Muscle layer of colon (tissue), 2 donors: ENCODE results near the gene NHP2.

Source experiments
- H3K27ac ChIP-seq: one replicate; pipeline ENCODE4 v1.7.0; 2013; ENCODE audit warnings: low read depth, mild to moderate bottlenecking, low read length, moderate library complexity
- H3K27me3 ChIP-seq, 2 donors: one replicate each; pipeline ENCODE4 v1.7.0; 2013; ENCODE audit warnings: low read length in 2 of 2, mild to moderate bottlenecking in 2 of 2; ENCODE audit not compliant: insufficient read depth in 2 of 2, control insufficient read depth in 1 of 2
- H3K36me3 ChIP-seq: one replicate; pipeline ENCODE4 v1.7.0; 2013; ENCODE audit warnings: mild to moderate bottlenecking, low read length; ENCODE audit not compliant: insufficient read depth
- H3K4me1 ChIP-seq: one replicate; pipeline ENCODE4 v1.7.0; 2013; ENCODE audit warnings: mild to moderate bottlenecking, low read length; ENCODE audit not compliant: insufficient read depth
- H3K4me3 ChIP-seq, 2 donors: one replicate each; pipeline ENCODE4 v1.7.0; 2013; ENCODE audit warnings: low read length in 2 of 2, low read depth in 1 of 2, mild to moderate bottlenecking in 1 of 2, moderate library complexity in 1 of 2
- H3K9ac ChIP-seq: one replicate; pipeline ENCODE4 v1.7.0; 2013; ENCODE audit warnings: low read length
- H3K9me3 ChIP-seq: one replicate; pipeline ENCODE4 v1.7.0; 2013; ENCODE audit warnings: mild to moderate bottlenecking, low read length
- donor health status: abdominal sarcoma.
- donor health status: Adenocarcinoma of cecum.

The NHP2 gene

DNA sequence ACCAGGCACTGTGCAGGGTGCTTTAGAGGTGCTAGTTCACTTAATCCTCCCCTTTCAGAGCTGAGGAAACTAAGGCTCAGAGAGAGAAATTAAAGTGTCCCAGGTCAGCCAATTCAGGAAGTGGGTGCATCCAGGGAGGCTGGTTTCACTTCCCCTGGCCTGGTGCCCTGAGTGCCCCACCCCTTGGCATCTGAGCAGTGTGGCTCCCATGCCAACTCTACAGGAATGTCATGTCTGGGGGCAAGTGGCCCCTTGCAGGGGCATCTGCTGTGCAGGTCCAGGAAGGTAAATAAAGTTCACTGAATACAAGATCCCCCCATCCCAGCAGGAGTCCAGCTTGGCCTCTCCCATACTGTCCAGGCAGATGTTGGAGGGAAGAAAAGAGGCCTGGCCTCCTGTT is 44.7 kb downstream of the NHP2 start:
- no peak overlapping the region for H3K27ac ChIP-seq
- H3K9me3 ChIP-seq, result no peaks in the 10 kb centered on the region
- H3K36me3 ChIP-seq, result no peaks in the 10 kb centered on the region
- no peak overlapping the region for H3K4me3 ChIP-seq
- peaks cover 0 to 10% of the 10 kb centered on the region in 2 donors for H3K27me3 ChIP-seq
- H3K4me1 ChIP-seq, result no peaks in the 10 kb centered on the region
- H3K9ac ChIP-seq, result no peak overlapping the region

DNA sequence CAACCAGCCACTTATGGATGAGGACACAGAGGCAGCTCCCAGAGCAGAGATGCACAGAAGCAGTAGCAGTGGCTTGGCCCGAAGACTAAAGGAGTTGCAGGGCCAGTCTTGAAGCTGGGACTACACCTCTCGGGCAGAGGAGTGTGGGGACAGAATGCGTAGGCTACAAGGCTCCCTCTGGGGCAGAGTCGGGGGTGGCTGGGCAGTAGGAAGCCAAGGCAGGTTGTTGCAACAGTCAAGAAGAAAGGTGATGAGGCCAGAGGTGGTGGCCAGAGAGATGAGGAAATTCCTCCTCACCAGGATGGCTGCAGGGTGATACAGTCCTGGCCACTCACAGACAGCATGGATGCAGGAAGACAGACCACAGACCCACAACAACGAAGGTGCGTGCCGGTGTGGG is 45.2 kb downstream of the NHP2 start:
- no peaks in the 10 kb centered on the region for H3K4me1 ChIP-seq
- H3K36me3 ChIP-seq, result no peaks in the 10 kb centered on the region
- H3K9ac ChIP-seq, result no peak overlapping the region
- H3K27ac ChIP-seq, result no peak overlapping the region
- H3K27me3 ChIP-seq, result peaks cover 0 to 5% of the 10 kb centered on the region in 2 donors
- H3K4me3 ChIP-seq, result no peak overlapping the region
- H3K9me3 ChIP-seq, result no peaks in the 10 kb centered on the region

DNA sequence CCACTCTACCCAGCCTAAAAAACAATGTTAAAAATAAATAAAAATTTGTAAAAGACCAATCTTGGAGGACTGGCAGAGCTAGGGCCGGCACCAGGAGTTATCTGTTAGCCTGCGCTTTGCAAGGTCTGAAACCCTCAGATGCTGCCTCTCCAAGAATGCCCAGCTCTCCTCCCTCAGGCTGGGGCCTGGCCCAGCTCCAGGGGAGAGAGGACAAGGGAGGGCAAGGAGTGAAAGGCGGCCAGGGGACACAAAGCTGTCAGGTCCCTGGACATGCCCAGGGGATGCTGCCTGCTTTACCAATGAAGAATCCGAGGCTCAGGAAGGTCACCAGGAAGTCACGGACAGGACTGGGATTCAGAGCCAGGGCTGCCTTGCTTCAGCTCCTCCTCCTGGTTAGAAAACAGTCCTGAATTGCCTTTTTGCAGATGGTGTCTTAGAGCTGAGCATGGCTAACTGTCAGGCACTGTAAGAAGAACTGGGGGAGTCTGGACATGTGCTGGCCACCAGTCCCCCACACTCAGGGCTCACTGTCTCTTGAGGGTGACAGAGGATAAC is 45.9 kb downstream of the NHP2 start:
- Histone ChIP-seq H3K27ac (no peak overlapping the region), H3K9ac (no peak overlapping the region), H3K4me1 (no peaks in the 10 kb centered on the region), H3K9me3 (no peaks in the 10 kb centered on the region), H3K4me3 (no peak overlapping the region), H3K36me3 (no peaks in the 10 kb centered on the region), H3K27me3 (peaks cover 0 to under 1% of the 10 kb centered on the region in 2 donors)

- Histone ChIP-seq H3K4me3 (no peak overlapping the region), H3K36me3 (no peaks in the 10 kb centered on the region), H3K4me1 (no peaks in the 10 kb centered on the region), H3K9ac (no peak overlapping the region), H3K27me3 (no peaks in the 10 kb centered on the region), H3K9me3 (no peaks in the 10 kb centered on the region), H3K27ac (no peak overlapping the region)
Observed at GRCh38 chr5:178106556-178107239, 47.0 kb downstream of the NHP2 start.

GRCh38 chr5:178106086-178106485 is 47.6 kb downstream of the NHP2 start:
- Histone ChIP-seq H3K36me3 (no peaks in the 10 kb centered on the region), H3K4me3 (no peak overlapping the region), H3K4me1 (no peaks in the 10 kb centered on the region), H3K9ac (no peak overlapping the region), H3K27ac (no peak overlapping the region), H3K9me3 (no peaks in the 10 kb centered on the region), H3K27me3 (no peaks in the 10 kb centered on the region)

- Histone ChIP-seq H3K27me3 (no peaks in the 10 kb centered on the region), H3K4me3 (no peak overlapping the region), H3K9ac (no peak overlapping the region), H3K36me3 (no peaks in the 10 kb centered on the region), H3K27ac (no peak overlapping the region), H3K9me3 (no peaks in the 10 kb centered on the region), H3K4me1 (no peaks in the 10 kb centered on the region)
Observed at GRCh38 chr5:178104492-178104891, 49.2 kb downstream of the NHP2 start.

DNA sequence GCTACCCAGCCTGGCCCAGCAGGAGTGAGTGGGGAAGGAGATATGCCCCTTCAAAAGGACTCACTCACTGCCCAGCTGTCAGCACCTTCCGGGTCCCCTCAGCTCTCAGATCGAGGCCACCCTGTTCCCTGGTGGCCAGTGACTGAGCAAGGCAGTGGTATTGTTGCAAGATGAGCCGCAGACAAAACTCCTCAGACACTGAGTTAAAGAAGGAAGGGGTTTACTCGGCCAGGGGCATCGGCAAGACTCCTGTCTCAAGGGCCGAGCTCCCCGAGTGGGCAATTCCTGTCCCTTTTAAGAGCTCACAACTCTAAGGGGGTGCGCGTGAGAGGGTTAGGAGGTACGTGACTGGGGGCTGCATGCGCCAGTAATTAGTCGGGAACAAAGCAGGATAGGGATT is 50.1 kb downstream of the NHP2 start:
- H3K4me3 ChIP-seq, result no peak overlapping the region
- no peak overlapping the region for H3K9ac ChIP-seq
- H3K27me3 ChIP-seq, result no peaks in the 10 kb centered on the region
- H3K27ac ChIP-seq, result no peak overlapping the region
- H3K9me3 ChIP-seq, result no peaks in the 10 kb centered on the region
- no peaks in the 10 kb centered on the region for H3K4me1 ChIP-seq
- H3K36me3 ChIP-seq, result no peaks in the 10 kb centered on the region
